ENCODE measurements around the gene WDR46.
A peak's percentile ranks its signal among the peaks of the same experiment; 100 is the strongest.
"Not testable (repeated sequence)": the region's sequence is repeated elsewhere in the genome, so short reads cannot be mapped to it uniquely, and the experiment has no call there.

WDR46 gene

GRCh38 chr6:33272275-33273128, 16.5 kb downstream of the WDR46 start:
- ChIA-PET POLR2A (interaction anchor here (1.0 to 2.0 kb wide), 6 partner anchors 17 to 301 kb away, joined by 3 to 17 read pairs (median 8); partner anchors contain the start of genes PFDN6, RGL2 and WDR46), CTCF (interaction anchor here (1.2 to 11.2 kb wide), 5 partner anchors 12 to 27 kb away, joined by 3 to 81 read pairs (median 8); partner anchors contain the start of gene RGL2)
- DNase-seq (ENCODE audit: extremely low spot score) = no peak
- no peak for TF ChIP-seq CTCF (IDR thresholded peaks at IDR 0.05; ENCODE audit: control extremely low read depth, extremely low read depth, low read depth, missing control alignments)

GRCh38 chr6:33271468-33272274, 17.4 kb downstream of the WDR46 start, which contains the start of the genes RPS18 and VPS52:
Gene RPS18 (plus strand): TSS chr6:33272075. CDS start chr6:33272120, 45 bp downstream.
Gene VPS52 (minus strand): TSS chr6:33271876. CDS start chr6:33271675, 201 bp downstream.
- no peak for TF ChIP-seq CTCF (IDR thresholded peaks at IDR 0.05; ENCODE audit: control extremely low read depth, extremely low read depth, low read depth, missing control alignments)
- ChIA-PET CTCF (interaction anchor here (0.7 to 11.2 kb wide), 8 partner anchors 11 to 433 kb away, joined by 3 to 81 read pairs (median 4); partner anchors contain the start of genes RGL2 and TAP2), POLR2A (interaction anchor here (0.6 to 2.0 kb wide), 16 partner anchors 9 to 371 kb away, joined by 3 to 17 read pairs (median 4); partner anchors contain the start of genes HLA-DPA1, PFDN6, RGL2 and TAPBP)
- peak; percentile 94 for DNase-seq (ENCODE audit: extremely low spot score)

GRCh38 chr6:33271117-33271467, 17.9 kb downstream of the WDR46 start:
- no peak for DNase-seq (ENCODE audit: extremely low spot score)
- TF ChIP-seq CTCF (IDR thresholded peaks at IDR 0.05; ENCODE audit: control extremely low read depth, extremely low read depth, low read depth, missing control alignments) = no peak
- ChIA-PET POLR2A (interaction anchor here (0.9 to 2.0 kb wide), 11 partner anchors 10 to 299 kb away, joined by 3 to 17 read pairs (median 4); partner anchors contain the start of genes HLA-DPA1, PFDN6, TAPBP and WDR46), CTCF (interaction anchor here (0.8 to 11.2 kb wide), 8 partner anchors 11 to 433 kb away, joined by 3 to 81 read pairs (median 4); partner anchors contain the start of genes RGL2 and TAP2)

- ChIA-PET CTCF (interaction anchor here (1.9 to 11.2 kb wide), 2 partner anchors 13 to 14 kb away, joined by 4 to 81 read pairs; partner anchors contain the start of gene B3GALT4), POLR2A (no interaction called here)
- no peak for TF ChIP-seq CTCF (IDR thresholded peaks at IDR 0.05; ENCODE audit: control extremely low read depth, extremely low read depth, low read depth, missing control alignments)
Observed at GRCh38 chr6:33264015-33264414, 25.0 kb downstream of the WDR46 start.

GRCh38 chr6:33262490-33262889, 26.5 kb downstream of the WDR46 start:
- DNase-seq (ENCODE audit: extremely low spot score); POLR2A ChIA-PET: not testable (repeated sequence)
- CTCF ChIA-PET = interaction anchor here (1.0 to 11.2 kb wide), 3 partner anchors 13 to 17 kb away, joined by 3 to 81 read pairs (median 4); partner anchors contain the start of gene B3GALT4

More at GRCh38 chr6:33264015-33264414, 25.0 kb downstream of the WDR46 start:
- DNase-seq (ENCODE audit: extremely low spot score) = no peak

- POLR2A ChIA-PET = no interaction called here
- CTCF ChIA-PET = interaction anchor here (0.7 to 1.5 kb wide), 4 partner anchors 9 to 133 kb away, joined by 3 to 5 read pairs (median 4); no protein-coding TSS in a partner anchor
- no peak for TF ChIP-seq CTCF (IDR thresholded peaks at IDR 0.05; ENCODE audit: control extremely low read depth, extremely low read depth, low read depth, missing control alignments)
- no peak for DNase-seq (ENCODE audit: extremely low spot score)
Observed at GRCh38 chr6:33259032-33259431, 30.0 kb downstream of the WDR46 start.

All from GM10248 (cell line).